Measurements from ENCODE around the gene SSX7. TPM values are rescaled to one million over a fixed set of nuclear protein-coding genes. Genes with fewer than 3 reads are reported as not detected.
"Not testable (repeated sequence)": the region's sequence is repeated elsewhere in the genome, so short reads cannot be mapped to it uniquely, and the experiment has no call there.

Gene SSX7
- total and polyA plus RNA-seq, 2 of the 13 experiments (the other 11 are each of a cell fraction or from before 2014, with no cell fraction given): not detected

DNA sequence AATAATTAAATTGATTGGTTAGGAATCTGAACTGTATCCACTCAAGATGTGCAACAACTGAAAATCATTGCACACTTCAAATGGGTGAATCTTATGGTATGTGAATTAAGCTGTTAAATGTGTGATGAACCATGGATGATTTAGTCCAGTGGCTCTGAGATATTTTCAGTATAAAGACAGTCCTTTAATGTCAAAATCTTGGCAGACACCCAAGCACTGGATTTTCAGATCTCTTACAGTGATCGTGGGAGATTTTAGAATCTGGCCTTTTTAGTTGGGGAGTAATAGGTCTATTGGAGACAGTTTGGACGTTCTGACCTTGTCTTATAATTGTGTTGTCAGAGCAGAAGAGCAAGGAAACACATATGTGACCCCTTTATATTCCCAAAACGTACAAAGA, 4.0 kb downstream of the SSX7 start:
- POLR2A ChIA-PET; BruUV-seq (replicated peaks); CTCF ChIA-PET (ENCODE audit: low intra/inter-chr PET ratio, low total read pairs); H2AFZ ChIP-seq (ENCODE audit: low read length); H3K9me3 ChIP-seq (ENCODE audit: low read length); H4K20me1 ChIP-seq (ENCODE audit: insufficient read depth, low read length); intact Hi-C loops (cut with micrococcal nuclease; ENCODE audit: unreplicated experiment); H3K4me1 ChIP-seq (ENCODE audit: insufficient read depth, low read length); H3K27ac ChIP-seq (ENCODE audit: extremely low read length, insufficient read depth, low read length); in situ Hi-C loops (cut with HindIII; ENCODE audit: extremely low pct_ligation_motif_present, low pct_unique_long_range_greater_than_20kb); H3K36me3 ChIP-seq (replicated peaks in 1 of 2; ENCODE audit: control insufficient read depth in 1 of 2, insufficient read depth in 2 of 2, low read length in 2 of 2); ATAC-seq; H3K9ac ChIP-seq (ENCODE audit: insufficient read depth, low read depth, low read length); H3K79me2 ChIP-seq (ENCODE audit: insufficient read depth, low read length); H3K4me2 ChIP-seq (ENCODE audit: low read depth, low read length); H3K4me3 ChIP-seq (replicated peaks in 1 of 3; ENCODE audit: insufficient read depth in 1 of 3, low read depth in 2 of 3, low read length in 3 of 3); H3K27me3 ChIP-seq (ENCODE audit: control insufficient read depth in 1 of 2, insufficient read depth in 2 of 2, low read length in 2 of 2); DNase-seq (ENCODE audit: low spot score); FAIRE-seq: not testable (repeated sequence)
- WGBS (ENCODE audit: low lambda C conversion rate): 0% methylated on average over 1 of the region's 3 CpGs

DNA sequence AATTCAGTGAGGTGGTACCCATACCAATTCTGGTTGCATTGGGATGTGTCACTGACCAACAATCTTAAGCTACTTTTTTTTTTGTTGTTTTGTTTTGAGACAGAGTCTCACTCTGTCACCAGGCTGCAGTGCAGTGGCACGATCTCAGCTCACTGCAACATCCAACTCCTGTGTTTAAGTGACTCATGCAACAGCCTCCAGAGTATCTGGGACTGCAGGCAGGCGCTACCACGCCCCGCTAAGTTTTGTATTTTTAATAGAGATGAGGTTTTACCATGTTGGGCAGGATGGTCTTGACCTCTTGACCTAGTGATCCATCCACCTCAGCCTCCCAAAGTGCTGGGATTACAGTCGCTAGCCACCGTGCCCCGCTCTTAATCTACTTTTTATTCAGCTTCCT, 5.7 kb downstream of the SSX7 start:
- WGBS (ENCODE audit: low lambda C conversion rate): 22% methylated on average over 7 of the region's 7 CpGs
- H3K4me1 ChIP-seq (ENCODE audit: insufficient read depth, low read length); intact Hi-C loops (cut with micrococcal nuclease; ENCODE audit: unreplicated experiment): not testable (repeated sequence)

DNA sequence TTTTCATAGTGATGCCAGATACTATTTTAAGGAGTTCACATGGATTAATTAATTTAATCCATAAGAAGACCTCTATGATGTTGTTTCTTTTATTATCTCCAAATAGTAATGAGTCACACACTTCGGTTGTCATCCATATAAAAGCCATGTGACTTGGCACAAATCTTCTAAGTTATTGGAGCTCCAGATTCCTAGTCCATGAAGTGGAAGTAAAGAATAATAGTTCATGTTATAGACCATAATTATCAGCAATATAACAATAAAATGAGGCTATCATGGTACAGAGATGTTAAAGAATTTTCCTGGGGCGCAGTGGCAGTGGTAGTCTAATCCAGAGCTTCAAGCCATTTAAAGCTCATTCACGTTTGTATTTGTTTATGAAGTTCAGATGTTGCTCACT, 26.2 kb downstream of the SSX7 start:
- ATAC-seq; BruUV-seq (replicated peaks); FAIRE-seq; H2AFZ ChIP-seq (ENCODE audit: low read length); H3K4me1 ChIP-seq (ENCODE audit: insufficient read depth, low read length); CTCF ChIA-PET (ENCODE audit: low intra/inter-chr PET ratio, low total read pairs); H3K27ac ChIP-seq (ENCODE audit: extremely low read length, insufficient read depth, low read length); POLR2A ChIA-PET; H4K20me1 ChIP-seq (ENCODE audit: insufficient read depth, low read length); H3K79me2 ChIP-seq (ENCODE audit: insufficient read depth, low read length); H3K27me3 ChIP-seq (ENCODE audit: control insufficient read depth in 1 of 2, insufficient read depth in 2 of 2, low read length in 2 of 2); intact Hi-C loops (cut with micrococcal nuclease; ENCODE audit: unreplicated experiment); in situ Hi-C loops (cut with HindIII; ENCODE audit: extremely low pct_ligation_motif_present, low pct_unique_long_range_greater_than_20kb); H3K9me3 ChIP-seq (ENCODE audit: low read length); H3K9ac ChIP-seq (ENCODE audit: insufficient read depth, low read depth, low read length); H3K4me3 ChIP-seq (replicated peaks in 1 of 3; ENCODE audit: insufficient read depth in 1 of 3, low read depth in 2 of 3, low read length in 3 of 3); H3K4me2 ChIP-seq (ENCODE audit: low read depth, low read length); H3K36me3 ChIP-seq (replicated peaks in 1 of 2; ENCODE audit: control insufficient read depth in 1 of 2, insufficient read depth in 2 of 2, low read length in 2 of 2); DNase-seq (ENCODE audit: low spot score): not testable (repeated sequence)
- WGBS (ENCODE audit: low lambda C conversion rate): 77% methylated on average over 2 of the region's 3 CpGs

More for the DNA sequence above, 5.7 kb downstream of the SSX7 start:
- H4K20me1 ChIP-seq (ENCODE audit: insufficient read depth, low read length); H3K9ac ChIP-seq (ENCODE audit: insufficient read depth, low read depth, low read length); H3K36me3 ChIP-seq (replicated peaks in 1 of 2; ENCODE audit: control insufficient read depth in 1 of 2, insufficient read depth in 2 of 2, low read length in 2 of 2); DNase-seq (ENCODE audit: low spot score); H3K27me3 ChIP-seq (ENCODE audit: control insufficient read depth in 1 of 2, insufficient read depth in 2 of 2, low read length in 2 of 2); H3K79me2 ChIP-seq (ENCODE audit: insufficient read depth, low read length); H3K9me3 ChIP-seq (ENCODE audit: low read length); H3K27ac ChIP-seq (ENCODE audit: extremely low read length, insufficient read depth, low read length); BruUV-seq (replicated peaks); FAIRE-seq; H2AFZ ChIP-seq (ENCODE audit: low read length); in situ Hi-C loops (cut with HindIII; ENCODE audit: extremely low pct_ligation_motif_present, low pct_unique_long_range_greater_than_20kb); ATAC-seq; CTCF ChIA-PET (ENCODE audit: low intra/inter-chr PET ratio, low total read pairs); H3K4me2 ChIP-seq (ENCODE audit: low read depth, low read length); POLR2A ChIA-PET; H3K4me3 ChIP-seq (replicated peaks in 1 of 3; ENCODE audit: insufficient read depth in 1 of 3, low read depth in 2 of 3, low read length in 3 of 3): not testable (repeated sequence)

GRCh38 chrX:52620661-52621060, 34.0 kb downstream of the SSX7 start:
- H3K9ac ChIP-seq (ENCODE audit: insufficient read depth, low read depth, low read length); H3K79me2 ChIP-seq (ENCODE audit: insufficient read depth, low read length); H2AFZ ChIP-seq (ENCODE audit: low read length); H3K4me1 ChIP-seq (ENCODE audit: insufficient read depth, low read length); DNase-seq (ENCODE audit: low spot score); H3K36me3 ChIP-seq (replicated peaks in 1 of 2; ENCODE audit: control insufficient read depth in 1 of 2, insufficient read depth in 2 of 2, low read length in 2 of 2); ATAC-seq; FAIRE-seq; H3K4me2 ChIP-seq (ENCODE audit: low read depth, low read length); BruUV-seq (replicated peaks); H3K4me3 ChIP-seq (replicated peaks in 1 of 3; ENCODE audit: insufficient read depth in 1 of 3, low read depth in 2 of 3, low read length in 3 of 3); intact Hi-C loops (cut with micrococcal nuclease; ENCODE audit: unreplicated experiment); POLR2A ChIA-PET; H3K27ac ChIP-seq (ENCODE audit: extremely low read length, insufficient read depth, low read length); H3K27me3 ChIP-seq (ENCODE audit: control insufficient read depth in 1 of 2, insufficient read depth in 2 of 2, low read length in 2 of 2); in situ Hi-C loops (cut with HindIII; ENCODE audit: extremely low pct_ligation_motif_present, low pct_unique_long_range_greater_than_20kb); H3K9me3 ChIP-seq (ENCODE audit: low read length); H4K20me1 ChIP-seq (ENCODE audit: insufficient read depth, low read length); CTCF ChIA-PET (ENCODE audit: low intra/inter-chr PET ratio, low total read pairs): not testable (repeated sequence)
- WGBS (ENCODE audit: low lambda C conversion rate): 20% methylated on average over 7 of the region's 8 CpGs
